HG02678 (cell line): Measurements from ENCODE around the gene PLK5.
"Not testable (repeated sequence)": the region's sequence is repeated elsewhere in the genome, so short reads cannot be mapped to it uniquely, and the experiment has no call there.

Experiments
- ATAC-seq: cut with Tn5 transposase; IDR thresholded peaks from one replicate; pipeline ENCODE4 v1.9.1; 2021; ENCODE audit warnings: mild to moderate bottlenecking, moderate library complexity; ENCODE audit not compliant: unreplicated experiment

The PLK5 gene

GRCh38 chr19:1524972-1525325 lies 1.1 kb downstream of the PLK5 start:
- no peak for ATAC-seq

GRCh38 chr19:1525343-1525742 lies 1.5 kb downstream of the PLK5 start:
- no peak for ATAC-seq

GRCh38 chr19:1526066-1526778 lies 2.3 kb downstream of the PLK5 start:
- ATAC-seq, result no peak

- no peak for ATAC-seq
These were observed 3.2 kb downstream of the PLK5 start for GRCh38 chr19:1526979-1527649.

- ATAC-seq, result no peak
These were observed 3.9 kb downstream of the PLK5 start for GRCh38 chr19:1527650-1528309.

GRCh38 chr19:1528596-1529429 lies 4.9 kb downstream of the PLK5 start:
- no peak for ATAC-seq

GRCh38 chr19:1529430-1529816 lies 5.5 kb downstream of the PLK5 start:
- ATAC-seq, result no peak

GRCh38 chr19:1530856-1531255 lies 7.0 kb downstream of the PLK5 start:
- not testable (repeated sequence) for ATAC-seq

- no peak for ATAC-seq
These were observed 7.7 kb downstream of the PLK5 start for GRCh38 chr19:1531587-1531986.

- ATAC-seq, result no peak
These were observed 8.1 kb downstream of the PLK5 start for GRCh38 chr19:1532003-1532402.

GRCh38 chr19:1533510-1534150 lies 9.8 kb downstream of the PLK5 start:
- no peak for ATAC-seq

GRCh38 chr19:1534972-1535371 lies 11.1 kb downstream of the PLK5 start:
- no peak for ATAC-seq

GRCh38 chr19:1535699-1536098 lies 11.8 kb downstream of the PLK5 start:
- not testable (repeated sequence) for ATAC-seq

GRCh38 chr19:1538978-1539377 lies 15.1 kb downstream of the PLK5 start:
- ATAC-seq, result no peak

GRCh38 chr19:1539749-1540148 lies 15.9 kb downstream of the PLK5 start:
- ATAC-seq, result not testable (repeated sequence)

GRCh38 chr19:1540365-1540925 lies 16.6 kb downstream of the PLK5 start:
- no peak for ATAC-seq

- no peak for ATAC-seq
These were observed 25.6 kb downstream of the PLK5 start for GRCh38 chr19:1549332-1549945.

- no peak for ATAC-seq
These were observed 27.5 kb downstream of the PLK5 start for GRCh38 chr19:1551068-1552040.

- ATAC-seq, result no peak
These were observed 29.5 kb downstream of the PLK5 start for GRCh38 chr19:1553415-1553814.
